CD4-positive, alpha-beta T cell treated with Interferon gamma for 1 hour (primary cell): Measurements from ENCODE around the gene MARCHF3.
"Not testable (repeated sequence)": the region's sequence is repeated elsewhere in the genome, so short reads cannot be mapped to it uniquely, and the experiment has no call there.

Source experiments
- DNase-seq: peaks from one replicate; pipeline ENCODE4 v3.0.0-alpha.2; 2020

The MARCHF3 gene

GRCh38 chr5:127030259-127031146 is at the start of gene MARCHF3:
Gene MARCHF3 (minus strand): TSS chr5:127030558. CDS start chr5:126918171, 112,387 bp downstream.
- peak; percentile 95 for DNase-seq

- DNase-seq = no peak
Observed at GRCh38 chr5:127079994-127080491, 49.7 kb upstream of the MARCHF3 start.

- no peak for DNase-seq
Observed at GRCh38 chr5:127077366-127077765, 47.0 kb upstream of the MARCHF3 start.

- no peak for DNase-seq
Observed at GRCh38 chr5:127076315-127077129, 46.2 kb upstream of the MARCHF3 start.

- no peak for DNase-seq
Observed at GRCh38 chr5:127074466-127074865, 44.1 kb upstream of the MARCHF3 start.

- DNase-seq = peak; percentile 82
Observed at GRCh38 chr5:127072861-127073846, 42.8 kb upstream of the MARCHF3 start, which contains the start of gene C5orf63. Gene C5orf63 (minus strand): TSS chr5:127073502. CDS start chr5:127058995, 14,507 bp downstream.

- DNase-seq = no peak
Observed at GRCh38 chr5:127070243-127070642, 39.9 kb upstream of the MARCHF3 start.

- no peak for DNase-seq
Observed at GRCh38 chr5:127068493-127069214, 38.3 kb upstream of the MARCHF3 start.

- DNase-seq = no peak
Observed at GRCh38 chr5:127066721-127067120, 36.4 kb upstream of the MARCHF3 start.

- DNase-seq = no peak
Observed at GRCh38 chr5:127064253-127064840, 34.0 kb upstream of the MARCHF3 start.

GRCh38 chr5:127063257-127063913 is 33.0 kb upstream of the MARCHF3 start:
- DNase-seq = no peak

GRCh38 chr5:127061956-127062355 is 31.6 kb upstream of the MARCHF3 start:
- no peak for DNase-seq

GRCh38 chr5:127061537-127061936 is 31.2 kb upstream of the MARCHF3 start:
- no peak for DNase-seq

- no peak for DNase-seq
Observed at GRCh38 chr5:127060470-127060985, 30.2 kb upstream of the MARCHF3 start.

GRCh38 chr5:127056896-127057295 is 26.5 kb upstream of the MARCHF3 start:
- no peak for DNase-seq

- DNase-seq = no peak
Observed at GRCh38 chr5:127055880-127056653, 25.7 kb upstream of the MARCHF3 start.

GRCh38 chr5:127053551-127053950 is 23.2 kb upstream of the MARCHF3 start:
- not testable (repeated sequence) for DNase-seq

- no peak for DNase-seq
Observed at GRCh38 chr5:127053049-127053448, 22.7 kb upstream of the MARCHF3 start.

- DNase-seq = no peak
Observed at GRCh38 chr5:127051591-127051990, 21.2 kb upstream of the MARCHF3 start.
